GM11168 (cell line): ENCODE measurements around the gene ZNHIT6.
"Not testable (repeated sequence)": the region's sequence is repeated elsewhere in the genome, so short reads cannot be mapped to it uniquely, and the experiment has no call there.

Source experiments
- in situ Hi-C: fragments of 300-500 bp; cut with MboI; formaldehyde crosslinking; loops from one replicate; pipeline ENCODE4 v1.12.0; 2022; ENCODE audit warnings: low sequenced_read_pairs; ENCODE audit not compliant: unreplicated experiment

ZNHIT6 gene

GRCh38 chr1:85677656-85678055 lies 30.6 kb downstream of the ZNHIT6 start:
- in situ Hi-C loops, result no loop called here

DNA sequence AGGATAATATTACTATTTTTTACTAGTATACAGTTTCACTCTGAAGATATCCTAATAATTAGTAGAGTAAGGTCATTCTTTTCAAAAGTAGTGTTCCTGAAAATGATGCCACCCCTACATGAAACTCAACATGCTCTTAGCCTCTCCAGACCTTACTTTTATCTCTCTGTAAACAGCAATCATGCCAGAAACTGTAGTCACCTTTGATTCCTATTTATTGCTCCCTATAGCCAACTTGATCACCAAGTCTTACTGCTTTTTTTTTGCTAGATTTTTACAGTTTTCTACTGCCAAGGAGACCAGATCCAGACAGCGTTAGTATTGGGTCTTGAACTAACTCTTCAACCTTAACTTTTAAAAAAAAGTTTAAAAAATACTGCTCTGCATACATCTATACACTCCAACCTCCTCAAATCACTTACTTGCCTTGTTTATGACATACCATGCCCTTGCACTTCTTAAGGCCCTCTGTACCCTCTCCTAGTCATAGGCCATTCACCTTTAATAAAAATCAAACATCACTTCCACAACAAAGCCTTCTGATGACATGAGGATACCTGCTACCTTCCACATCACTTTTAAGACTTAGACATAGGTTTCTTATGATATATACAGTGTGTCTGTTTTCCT lies 36.1 kb downstream of the ZNHIT6 start:
- in situ Hi-C loops, result no loop called here

DNA sequence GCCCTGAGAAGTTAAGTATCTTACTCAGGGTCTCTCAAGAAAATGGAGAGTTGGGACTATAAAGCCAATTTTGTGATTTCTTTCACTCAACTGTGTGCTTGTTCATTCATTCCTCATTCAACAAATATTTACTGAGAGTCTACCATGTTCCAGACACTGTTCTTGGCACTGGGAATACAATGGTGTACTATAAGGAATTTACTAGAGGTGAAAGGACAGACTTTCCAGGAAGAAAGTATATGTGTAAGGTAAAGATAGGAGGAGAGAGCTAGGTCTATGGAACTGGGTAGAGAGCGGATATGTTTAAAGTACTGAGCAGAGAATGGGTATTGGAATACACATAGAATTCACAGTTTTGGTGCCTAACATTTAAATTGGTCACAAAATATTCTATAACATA lies 42.3 kb downstream of the ZNHIT6 start:
- in situ Hi-C loops, result no loop called here

GRCh38 chr1:85663382-85663781 lies 44.9 kb downstream of the ZNHIT6 start:
- in situ Hi-C loops, result no loop called here

- in situ Hi-C loops, result no loop called here
These were observed 46.5 kb downstream of the ZNHIT6 start for GRCh38 chr1:85661767-85662166.

GRCh38 chr1:85660541-85660940 lies 47.7 kb downstream of the ZNHIT6 start:
- in situ Hi-C loops, result no loop called here

DNA sequence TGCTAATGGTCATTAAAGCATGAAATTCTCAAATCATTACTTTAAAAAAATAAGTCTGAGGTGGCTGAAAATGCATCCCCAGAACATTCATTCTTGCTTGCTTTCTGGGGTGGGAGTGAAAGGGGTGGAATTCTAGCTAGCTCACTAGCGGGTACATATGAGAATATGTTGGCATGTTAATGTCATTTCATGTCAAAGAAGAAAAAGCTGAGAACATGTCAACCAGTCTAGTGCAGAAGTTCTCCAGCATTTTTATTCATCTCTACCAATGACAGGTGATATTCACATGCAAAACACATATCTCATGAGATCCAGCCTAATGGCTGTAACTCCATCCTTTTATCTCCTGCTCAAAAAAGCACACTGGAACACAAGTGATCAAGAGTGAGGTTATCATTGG lies 49.1 kb downstream of the ZNHIT6 start:
- in situ Hi-C loops, result no loop called here

- in situ Hi-C loops, result no loop called here
These were observed 51.3 kb downstream of the ZNHIT6 start for GRCh38 chr1:85656948-85657347.

- in situ Hi-C loops, result no loop called here
These were observed 52.0 kb downstream of the ZNHIT6 start for GRCh38 chr1:85656256-85656655.

- in situ Hi-C loops, result no loop called here
These were observed 52.9 kb downstream of the ZNHIT6 start for GRCh38 chr1:85655315-85655714.

GRCh38 chr1:85654066-85654782 lies 54.0 kb downstream of the ZNHIT6 start:
- in situ Hi-C loops, result no loop called here

DNA sequence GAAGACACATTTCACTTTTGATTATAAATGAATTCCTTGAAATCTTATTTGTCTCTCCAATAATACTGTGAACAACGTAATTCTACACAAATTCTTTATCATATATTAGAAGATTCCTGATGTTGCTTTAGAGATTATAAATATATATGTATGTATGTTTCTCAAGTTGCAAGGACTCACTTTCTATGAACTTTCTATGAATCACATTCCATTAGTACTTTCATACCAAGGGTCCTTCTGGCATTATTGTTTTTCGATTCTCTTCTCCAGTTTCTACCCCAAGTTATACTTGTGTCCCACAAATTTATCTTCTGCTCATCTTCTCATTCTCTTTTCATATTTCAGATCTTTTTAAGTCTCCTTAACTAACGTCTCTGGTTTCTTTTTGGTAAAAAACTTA lies 55.9 kb downstream of the ZNHIT6 start:
- in situ Hi-C loops, result no loop called here

DNA sequence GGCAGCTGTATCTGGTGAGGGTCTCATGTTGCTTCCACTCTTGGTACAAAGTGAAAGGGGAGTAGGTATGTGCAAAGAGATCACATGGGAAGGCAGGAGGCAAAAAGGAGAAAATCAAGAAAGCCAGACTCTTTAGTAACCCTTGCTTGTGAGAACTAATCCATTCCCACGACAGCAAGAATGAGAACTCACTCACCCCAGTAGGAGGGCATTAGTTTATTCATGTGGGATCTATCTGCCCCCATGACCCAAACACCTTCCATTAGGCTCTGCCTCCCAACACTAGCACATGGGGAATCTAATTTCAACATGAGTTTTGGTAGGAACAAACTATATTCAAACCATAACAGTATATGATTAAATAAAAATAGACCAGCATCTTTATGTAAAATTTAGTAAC lies 57.6 kb downstream of the ZNHIT6 start:
- in situ Hi-C loops, result no loop called here

- in situ Hi-C loops, result no loop called here
These were observed 58.6 kb downstream of the ZNHIT6 start for GRCh38 chr1:85649591-85649990.

GRCh38 chr1:85641598-85642556 lies 66.4 kb downstream of the ZNHIT6 start:
- in situ Hi-C loops, result not testable (repeated sequence)

DNA sequence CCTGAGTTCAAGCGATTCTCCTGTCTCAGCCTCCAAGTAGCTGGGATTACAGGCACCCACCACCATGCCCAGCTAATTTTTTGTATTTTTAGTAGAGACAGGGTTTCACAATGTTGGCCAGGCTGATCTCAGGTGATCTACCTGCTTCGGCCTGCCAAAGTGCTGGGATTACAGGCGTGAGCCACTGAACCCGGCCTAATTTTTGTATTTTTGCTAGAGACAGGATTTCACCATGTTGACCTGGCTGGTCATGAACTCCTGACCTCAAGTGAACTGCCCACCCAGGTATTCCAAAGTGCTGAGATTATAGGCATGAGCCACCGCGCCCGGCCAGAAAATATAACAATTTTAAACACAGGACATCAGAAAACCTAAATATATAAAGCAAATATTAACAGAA lies 68.3 kb downstream of the ZNHIT6 start:
- in situ Hi-C loops, result not testable (repeated sequence)

- in situ Hi-C loops, result no loop called here
These were observed 69.8 kb downstream of the ZNHIT6 start for GRCh38 chr1:85638412-85638811.

- in situ Hi-C loops, result no loop called here
These were observed 77.7 kb downstream of the ZNHIT6 start for GRCh38 chr1:85630493-85630892.

- in situ Hi-C loops, result no loop called here
These were observed 78.7 kb downstream of the ZNHIT6 start for GRCh38 chr1:85629532-85629920.

- in situ Hi-C loops, result no loop called here
These were observed 79.3 kb downstream of the ZNHIT6 start for GRCh38 chr1:85628791-85629531.
